IMR-90 (cell line): Measurements from ENCODE around the gene RASSF8. TPM values are rescaled to one million over a fixed set of nuclear protein-coding genes. Genes with fewer than 3 reads are reported as not detected.

Source experiments
- ATAC-seq: fragments of 200-7000 bp; cut with Tn5 transposase; 2 replicates; pipeline ENCODE4 v1.9.1; 2020; ENCODE audit warnings: low read depth, mild to moderate bottlenecking, moderate library complexity
- BruUV-seq: library from RNA; stranded (reverse); fragments of 400-500 nt; replicated peaks from 2 replicates; lab custom pipeline; 2021; lab: Mats Ljungman, UMichigan
- CTCF ChIA-PET: fragments of 300-600 bp; formaldehyde crosslinking; extraction: SDS; loops from one replicate; lab custom pipeline; 2021; ENCODE audit warnings: antibody characterized with exemption; lab: Yijun Ruan, JAX
- POLR2A ChIA-PET: fragments of 300-600 bp; sonication (Branson Sonifier 250); formaldehyde crosslinking; loops from one replicate; lab custom pipeline; 2022; ENCODE audit warnings: antibody characterized with exemption; ENCODE audit not compliant: unreplicated experiment; lab: Charles Lee
- DNase-seq: peaks from one replicate; pipeline ENCODE4 v3.0.0; 2013
- H2AFZ ChIP-seq: replicated peaks from 2 replicates; pipeline ENCODE3; 2013; ENCODE audit warnings: low read length, mild to moderate bottlenecking; ENCODE audit not compliant: poor library complexity
- H2AK5ac ChIP-seq: 2 replicates; pipeline ENCODE4 v1.6.1; 2013; ENCODE audit warnings: low read depth, low read length, inconsistent platforms
- H2AK9ac ChIP-seq: replicated peaks from 2 replicates; pipeline ENCODE3; 2013; ENCODE audit warnings: mild to moderate bottlenecking, low read depth, low read length, moderate library complexity; ENCODE audit not compliant: poor library complexity
- H2BK120ac ChIP-seq: 2 replicates; pipeline ENCODE4 v1.6.1; 2013; ENCODE audit warnings: low read depth, low read length, inconsistent platforms
- H2BK15ac ChIP-seq: 3 replicates; pipeline ENCODE4 v1.6.1; 2013; ENCODE audit warnings: low read depth, low read length, inconsistent platforms
- H2BK20ac ChIP-seq: 2 replicates; pipeline ENCODE4 v1.6.1; 2013; ENCODE audit warnings: low read depth, mild to moderate bottlenecking, inconsistent platforms, low read length, moderate library complexity
- H2BK5ac ChIP-seq: 2 replicates; pipeline ENCODE4 v1.6.1; 2013; ENCODE audit warnings: mild to moderate bottlenecking, low read depth, low read length, inconsistent platforms; ENCODE audit not compliant: poor library complexity, severe bottlenecking
- H3K14ac ChIP-seq: replicated peaks from 2 replicates; pipeline ENCODE4 v1.6.1; 2013; ENCODE audit warnings: low read depth, low read length, inconsistent platforms
- H3K18ac ChIP-seq: 2 replicates; pipeline ENCODE4 v1.6.1; 2013; ENCODE audit warnings: low read depth, low read length, control low read depth
- H3K23ac ChIP-seq: 2 replicates; pipeline ENCODE4 v1.6.1; 2013; ENCODE audit warnings: low read depth, low read length, inconsistent platforms
- H3K27ac ChIP-seq: 2 replicates; pipeline ENCODE4 v1.5.1; 2013; ENCODE audit warnings: mild to moderate bottlenecking, control low read depth, low read length; ENCODE audit not compliant: insufficient read depth
- H3K27me3 ChIP-seq: 2 replicates; pipeline ENCODE4 v1.6.1; 2013; ENCODE audit warnings: low read length; ENCODE audit not compliant: control insufficient read depth, insufficient read depth
- H3K36me3 ChIP-seq: 2 replicates; pipeline ENCODE4 v1.6.1; 2013; ENCODE audit warnings: low read length, mixed read lengths; ENCODE audit not compliant: control insufficient read depth, insufficient read depth
- H3K4ac ChIP-seq: 2 replicates; pipeline ENCODE4 v1.6.1; 2013; ENCODE audit warnings: low read depth, low read length, inconsistent platforms
- H3K4me1 ChIP-seq: 2 replicates; pipeline ENCODE4 v1.6.1; 2013; ENCODE audit warnings: low read length, mixed read lengths; ENCODE audit not compliant: control insufficient read depth, insufficient read depth
- H3K4me2 ChIP-seq: 2 replicates; pipeline ENCODE4 v1.6.1; 2013; ENCODE audit warnings: low read depth, mild to moderate bottlenecking, control low read depth, low read length, moderate library complexity
- H3K4me3 ChIP-seq: 2 replicates; pipeline ENCODE4 v1.5.1; 2013; ENCODE audit warnings: low read depth, mild to moderate bottlenecking, control low read depth, low read length, moderate library complexity; ENCODE audit not compliant: insufficient read depth
- H3K56ac ChIP-seq: 2 replicates; pipeline ENCODE4 v1.6.1; 2013; ENCODE audit warnings: low read length, inconsistent platforms; ENCODE audit not compliant: insufficient read depth; ENCODE audit errors: extremely low read depth
- H3K79me1 ChIP-seq, 2 experiments: 2 replicates each; pipeline ENCODE4 v1.6.1; 2013; ENCODE audit warnings: low read length in 2 of 2, inconsistent platforms in 1 of 2, low read depth in 1 of 2
- H3K9ac ChIP-seq: 2 replicates; pipeline ENCODE4 v1.6.1; 2013; ENCODE audit warnings: low read depth, low read length, control low read depth
- H3K9me1 ChIP-seq: 2 replicates; pipeline ENCODE4 v1.6.1; 2013; ENCODE audit warnings: low read length, inconsistent platforms; ENCODE audit not compliant: insufficient read depth
- H3K9me3 ChIP-seq: 2 replicates; pipeline ENCODE4 v1.6.1; 2013; ENCODE audit warnings: low read length; ENCODE audit not compliant: control insufficient read depth, insufficient read depth
- H4K20me1 ChIP-seq: 2 replicates; pipeline ENCODE4 v1.6.1; 2013; ENCODE audit warnings: low read length, inconsistent platforms; ENCODE audit not compliant: insufficient read depth
- H4K5ac ChIP-seq: 2 replicates; pipeline ENCODE4 v1.6.1; 2013; ENCODE audit warnings: mild to moderate bottlenecking, low read depth, low read length, control low read depth
- H4K8ac ChIP-seq, 2 experiments: 2 replicates each; pipeline ENCODE4 v1.6.1; 2013; ENCODE audit warnings: low read depth in 2 of 2, low read length in 2 of 2, control low read depth in 1 of 2, inconsistent platforms in 1 of 2
- H4K91ac ChIP-seq: 2 replicates; pipeline ENCODE4 v1.6.1; 2013; ENCODE audit warnings: low read depth, low read length, inconsistent platforms; ENCODE audit not compliant: insufficient read depth
- CEBPB ChIP-seq: IDR thresholded peaks from 2 replicates; pipeline ENCODE4 v1.6.1; 2012; ENCODE audit warnings: low read depth, low read length, improper control_type of control experiment
- CHD1 ChIP-seq: IDR thresholded peaks from 2 replicates; pipeline ENCODE4 v1.6.1; 2012; ENCODE audit warnings: low read depth, low read length, improper control_type of control experiment
- MAFK ChIP-seq: IDR thresholded peaks from 2 replicates; pipeline ENCODE4 v1.6.1; 2012; ENCODE audit warnings: low read depth, low read length, improper control_type of control experiment
- MAZ ChIP-seq: IDR thresholded peaks from 2 replicates; pipeline ENCODE4 v1.6.1; 2012; ENCODE audit warnings: low read depth, mild to moderate bottlenecking, low read length, improper control_type of control experiment, moderate library complexity, borderline replicate concordance
- MXI1 ChIP-seq: IDR thresholded peaks from 2 replicates; pipeline ENCODE4 v1.6.1; 2012; ENCODE audit warnings: low read depth, mild to moderate bottlenecking, low read length, moderate library complexity, borderline replicate concordance
- NFE2L2 ChIP-seq: fragments of 150-350 bp; IDR thresholded peaks from 2 replicates; pipeline ENCODE4 v1.6.1; 2016; ENCODE audit warnings: low read depth, mild to moderate bottlenecking, low read length
- POLR2A ChIP-seq: IDR thresholded peaks from 2 replicates; pipeline ENCODE4 v1.6.1; 2012; ENCODE audit warnings: mild to moderate bottlenecking, low read depth, low read length
- RAD21 ChIP-seq: IDR thresholded peaks from 2 replicates; pipeline ENCODE4 v1.6.1; 2012; ENCODE audit warnings: low read length, improper control_type of control experiment
- RCOR1 ChIP-seq: IDR thresholded peaks from 2 replicates; pipeline ENCODE4 v1.6.1; 2012; ENCODE audit warnings: mild to moderate bottlenecking, low read length, improper control_type of control experiment; ENCODE audit not compliant: insufficient replicate concordance
- RFX5 ChIP-seq: IDR thresholded peaks from 2 replicates; pipeline ENCODE4 v1.8.0; 2012; ENCODE audit warnings: low read depth, mild to moderate bottlenecking, low read length, moderate library complexity
- SMC3 ChIP-seq: fragments of 150-350 bp; IDR thresholded peaks from 2 replicates; pipeline ENCODE4 v1.6.1; 2016; ENCODE audit warnings: low read depth, mild to moderate bottlenecking, antibody characterized with exemption, low read length, moderate library complexity
- dilution Hi-C: fragments of 300-500 bp; cut with HindIII; formaldehyde crosslinking; loops from one replicate; pipeline ENCODE4 v1.14.3; 2018; ENCODE audit warnings: low sequenced_read_pairs; ENCODE audit not compliant: unreplicated experiment
- in situ Hi-C: fragments of 300-500 bp; cut with MboI; formaldehyde crosslinking; loops from 3 replicates; pipeline ENCODE4 v1.14.3; 2019; ENCODE audit warnings: low sequenced_read_pairs, inconsistent platforms, mixed read lengths
- intact Hi-C: fragments of 100-400 bp; cut with micrococcal nuclease; formaldehyde crosslinking; loops from 2 replicates; pipeline ENCODE4 v1.10.0; 2022
- polyA plus RNA-seq, 3 experiments: library from polyadenylated mRNA; depleted of rRNA; stranded (reverse); fragments of >200 nt; gene quantifications; 2 replicates each; pipeline ENCODE4 v1.2.3, GENCODE V29; 2012; ENCODE audit warnings: low replicate concordance in 1 of 3
- total RNA-seq: library from RNA; depleted of rRNA; stranded (reverse); fragments of >200 nt; gene quantifications from 2 replicates; pipeline ENCODE4 v1.2.3, GENCODE V29; 2012
- TF ChIP-seq, protein P1 (sequence below): fragments of 150-350 bp; IDR thresholded peaks from 2 replicates; pipeline ENCODE4 v1.6.1; 2016; ENCODE audit warnings: low read depth, mild to moderate bottlenecking, low read length, moderate library complexity, borderline replicate concordance
- TF ChIP-seq, protein P2 (sequence below): conservative IDR thresholded peaks from 2 replicates; pipeline ENCODE4 v1.5.1; 2012; ENCODE audit warnings: mild to moderate bottlenecking, low read depth, low read length, improper control_type of control experiment

Gene RASSF8
- total and polyA plus RNA-seq, 2 of the 4 experiments (the other 2 are of a cell fraction), result 10.8 to 50.5 TPM

- no peak overlapping the region for H4K8ac ChIP-seq
- no peak overlapping the region for H3K18ac ChIP-seq
- no peak overlapping the region for H3K23ac ChIP-seq
- no TSS peak for BruUV-seq
- H2BK20ac ChIP-seq, result no peak overlapping the region
- intact Hi-C loops (no loop called here), in situ Hi-C loops (no loop called here), dilution Hi-C loops (no loop called here)
- H2BK5ac ChIP-seq, result no peak overlapping the region
- H2BK120ac ChIP-seq, result no peak overlapping the region
- TF ChIP-seq RCOR1, result no peak
- no peak for TF ChIP-seq RFX5
- no peak for TF ChIP-seq CEBPB
- no peak for TF ChIP-seq POLR2A
- TF ChIP-seq, protein P1, sequence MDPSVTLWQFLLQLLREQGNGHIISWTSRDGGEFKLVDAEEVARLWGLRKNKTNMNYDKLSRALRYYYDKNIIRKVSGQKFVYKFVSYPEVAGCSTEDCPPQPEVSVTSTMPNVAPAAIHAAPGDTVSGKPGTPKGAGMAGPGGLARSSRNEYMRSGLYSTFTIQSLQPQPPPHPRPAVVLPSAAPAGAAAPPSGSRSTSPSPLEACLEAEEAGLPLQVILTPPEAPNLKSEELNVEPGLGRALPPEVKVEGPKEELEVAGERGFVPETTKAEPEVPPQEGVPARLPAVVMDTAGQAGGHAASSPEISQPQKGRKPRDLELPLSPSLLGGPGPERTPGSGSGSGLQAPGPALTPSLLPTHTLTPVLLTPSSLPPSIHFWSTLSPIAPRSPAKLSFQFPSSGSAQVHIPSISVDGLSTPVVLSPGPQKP, result no peak
- TF ChIP-seq MAZ, result no peak
- TF ChIP-seq MAFK, result no peak
- TF ChIP-seq MXI1, result no peak
- TF ChIP-seq, protein P2, sequence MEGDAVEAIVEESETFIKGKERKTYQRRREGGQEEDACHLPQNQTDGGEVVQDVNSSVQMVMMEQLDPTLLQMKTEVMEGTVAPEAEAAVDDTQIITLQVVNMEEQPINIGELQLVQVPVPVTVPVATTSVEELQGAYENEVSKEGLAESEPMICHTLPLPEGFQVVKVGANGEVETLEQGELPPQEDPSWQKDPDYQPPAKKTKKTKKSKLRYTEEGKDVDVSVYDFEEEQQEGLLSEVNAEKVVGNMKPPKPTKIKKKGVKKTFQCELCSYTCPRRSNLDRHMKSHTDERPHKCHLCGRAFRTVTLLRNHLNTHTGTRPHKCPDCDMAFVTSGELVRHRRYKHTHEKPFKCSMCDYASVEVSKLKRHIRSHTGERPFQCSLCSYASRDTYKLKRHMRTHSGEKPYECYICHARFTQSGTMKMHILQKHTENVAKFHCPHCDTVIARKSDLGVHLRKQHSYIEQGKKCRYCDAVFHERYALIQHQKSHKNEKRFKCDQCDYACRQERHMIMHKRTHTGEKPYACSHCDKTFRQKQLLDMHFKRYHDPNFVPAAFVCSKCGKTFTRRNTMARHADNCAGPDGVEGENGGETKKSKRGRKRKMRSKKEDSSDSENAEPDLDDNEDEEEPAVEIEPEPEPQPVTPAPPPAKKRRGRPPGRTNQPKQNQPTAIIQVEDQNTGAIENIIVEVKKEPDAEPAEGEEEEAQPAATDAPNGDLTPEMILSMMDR, result no peak
- TF ChIP-seq SMC3, result no peak
- no peak for TF ChIP-seq RAD21
- TF ChIP-seq NFE2L2, result no peak
- TF ChIP-seq CHD1, result no peak
- CTCF ChIA-PET, result no interaction called here
- no peak overlapping the region for H2AK9ac ChIP-seq
- DNase-seq (no peak), ATAC-seq (no peak)
- H3K56ac ChIP-seq, result no peak overlapping the region
- no peaks in the 10 kb centered on the region for H3K79me1 ChIP-seq
- no peaks in the 10 kb centered on the region for H3K9me1 ChIP-seq
- no peak overlapping the region for H3K4ac ChIP-seq
- H2BK15ac ChIP-seq, result no peak overlapping the region
- H3K4me2 ChIP-seq, result no peak overlapping the region
- H4K20me1 ChIP-seq, result no peaks in the 10 kb centered on the region
- no peak overlapping the region for H3K14ac ChIP-seq
- H3K9ac ChIP-seq, result no peak overlapping the region
- H3K36me3 ChIP-seq, result peaks cover 3% of the 10 kb centered on the region; the same call in 1 of the 2 replicates
- no peak overlapping the region for H2AFZ ChIP-seq
- POLR2A ChIA-PET, result no interaction called here
- H3K27ac ChIP-seq, result no peak overlapping the region
- H2AK5ac ChIP-seq, result no peak overlapping the region
- peaks cover 6% of the 10 kb centered on the region for H3K4me1 ChIP-seq
- no peak overlapping the region for H4K5ac ChIP-seq
- H3K9me3 ChIP-seq, result peaks cover 8% of the 10 kb centered on the region
- H4K91ac ChIP-seq, result no peak overlapping the region
- H3K27me3 ChIP-seq, result no peaks in the 10 kb centered on the region
- H3K4me3 ChIP-seq, result no peak overlapping the region
Measured at GRCh38 chr12:25943940-25944339, 14.5 kb upstream of the RASSF8 start.
